ENCODE measurements around the gene NAE1.
"Not testable (repeated sequence)": the region's sequence is repeated elsewhere in the genome, so short reads cannot be mapped to it uniquely, and the experiment has no call there.

NAE1 gene

DNA sequence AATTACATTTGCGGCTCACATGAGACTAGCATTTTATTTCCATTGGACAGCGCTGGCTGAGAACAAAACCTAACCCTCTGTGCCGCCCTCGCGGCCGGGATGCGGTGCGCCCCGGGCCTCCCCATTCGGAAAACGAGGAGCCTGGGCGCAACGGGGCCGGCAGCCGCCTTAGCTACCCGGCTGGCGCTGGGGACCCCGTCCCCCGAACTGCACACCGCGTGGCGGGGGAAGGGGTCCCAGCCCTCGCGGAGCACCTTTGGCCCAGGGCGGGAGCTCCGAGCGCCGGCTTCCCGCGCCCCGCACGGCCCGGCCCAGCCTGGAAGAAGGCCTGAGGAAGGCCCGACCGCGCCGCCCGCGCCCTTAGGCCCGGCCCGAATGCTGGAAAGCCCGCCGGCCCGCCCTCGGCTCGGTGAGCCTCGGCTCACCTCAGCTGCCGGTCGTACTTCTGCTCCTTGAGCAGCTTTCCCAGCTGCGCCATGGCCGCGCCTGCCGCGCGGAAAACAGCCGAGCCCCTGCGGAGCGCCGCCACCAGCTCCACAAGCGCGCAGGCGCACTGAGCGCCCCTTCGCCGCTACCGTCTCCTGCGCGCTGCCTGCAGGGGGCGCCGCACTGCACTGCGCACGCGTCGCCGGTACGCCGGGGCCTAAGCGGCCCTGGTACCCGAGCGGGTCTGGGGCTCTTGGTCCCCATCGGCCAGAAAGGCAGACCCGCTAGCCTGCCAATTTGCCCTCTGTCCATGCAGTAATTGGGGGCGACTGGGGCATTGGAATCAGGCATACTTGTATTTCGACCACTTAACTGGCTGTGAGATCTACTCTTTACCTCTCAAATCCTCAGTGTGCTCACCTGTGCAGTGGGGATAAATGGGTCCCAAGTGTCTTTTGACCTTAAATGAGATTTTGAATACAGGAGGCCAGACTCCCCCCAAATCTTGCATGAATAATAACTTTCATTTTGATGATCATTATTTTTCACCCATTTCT is at the start of gene NAE1:
NAE1 (minus strand) TSS at position 555 of the 983 bp plus-strand sequence; CDS start at position 478, 77 bp downstream.
- DNase-seq: peak; percentile 80 to 94

DNA sequence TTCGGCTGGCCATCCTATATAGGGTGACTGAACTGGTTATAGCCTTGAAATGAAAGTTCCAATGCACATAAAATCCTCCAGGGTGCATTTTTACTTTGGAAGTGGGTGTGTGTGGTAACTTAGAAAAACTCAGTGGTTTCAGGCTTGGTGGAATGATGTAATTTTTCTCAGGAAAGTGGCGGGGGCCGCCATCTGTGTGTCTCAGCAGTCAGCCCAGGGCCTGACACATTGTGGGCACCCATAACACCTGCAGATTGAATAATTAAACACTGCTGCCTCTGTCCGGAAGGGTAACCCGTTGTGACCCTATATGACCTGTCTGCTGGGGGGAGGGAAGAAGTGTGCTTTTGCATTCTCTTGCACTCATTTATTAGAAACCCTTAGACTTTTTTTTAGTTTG is 47.3 kb upstream of the NAE1 start:
- peak; percentile 81 to 83 for DNase-seq

DNA sequence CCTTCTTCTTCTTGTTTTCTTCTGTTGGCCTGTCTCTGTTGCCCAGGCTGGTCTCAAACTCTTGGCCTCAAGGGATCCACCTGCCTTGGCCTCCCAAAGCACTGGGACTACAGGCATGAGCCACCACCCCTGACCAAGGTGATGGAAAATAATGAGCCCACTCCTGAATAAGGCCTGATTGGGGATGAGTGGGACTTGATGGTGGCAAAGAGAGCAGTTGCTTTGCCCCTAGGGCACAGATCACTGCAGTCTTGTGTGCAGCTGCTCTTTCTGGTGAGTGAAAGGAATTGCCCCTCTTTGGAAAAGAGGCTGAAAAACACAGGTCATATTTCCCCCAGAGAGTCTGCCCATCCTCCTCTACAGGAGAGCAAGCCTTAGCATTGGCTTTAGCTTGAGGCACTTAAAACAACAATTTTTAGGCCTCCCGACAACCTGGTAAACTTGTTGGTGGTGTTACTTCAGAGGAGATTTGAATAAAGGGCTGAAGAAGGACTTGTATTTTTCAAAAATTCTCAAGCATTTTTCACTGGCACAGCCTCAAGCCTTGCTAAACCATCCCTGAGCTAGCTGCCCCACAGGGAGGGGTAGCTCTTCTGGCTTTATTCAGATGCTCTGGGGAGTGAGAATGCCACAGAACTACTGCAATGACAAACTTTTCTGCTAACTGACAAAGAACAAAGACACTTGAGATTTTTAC is 43.5 kb upstream of the NAE1 start:
- DNase-seq: no peak

DNA sequence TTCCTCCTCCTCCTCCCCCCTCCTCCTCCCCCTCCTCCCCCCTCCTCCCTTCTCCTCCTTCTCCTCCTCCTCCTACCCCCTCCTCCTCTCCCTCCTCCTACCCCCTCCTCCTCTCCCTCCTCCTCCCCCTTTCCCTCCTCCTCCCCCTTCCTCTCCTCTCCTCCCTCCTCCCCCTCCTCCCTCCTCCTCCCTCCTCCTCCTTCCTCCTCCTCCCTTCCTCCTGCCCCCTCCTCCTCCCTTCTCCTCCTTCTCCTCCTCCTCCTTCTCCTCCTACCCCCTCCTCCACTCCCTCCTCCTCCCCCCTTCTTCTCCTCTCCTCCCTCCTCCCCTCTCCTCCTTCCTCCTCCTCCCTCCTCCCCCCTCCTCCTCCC is 42.9 kb upstream of the NAE1 start:
- DNase-seq: no peak

DNA sequence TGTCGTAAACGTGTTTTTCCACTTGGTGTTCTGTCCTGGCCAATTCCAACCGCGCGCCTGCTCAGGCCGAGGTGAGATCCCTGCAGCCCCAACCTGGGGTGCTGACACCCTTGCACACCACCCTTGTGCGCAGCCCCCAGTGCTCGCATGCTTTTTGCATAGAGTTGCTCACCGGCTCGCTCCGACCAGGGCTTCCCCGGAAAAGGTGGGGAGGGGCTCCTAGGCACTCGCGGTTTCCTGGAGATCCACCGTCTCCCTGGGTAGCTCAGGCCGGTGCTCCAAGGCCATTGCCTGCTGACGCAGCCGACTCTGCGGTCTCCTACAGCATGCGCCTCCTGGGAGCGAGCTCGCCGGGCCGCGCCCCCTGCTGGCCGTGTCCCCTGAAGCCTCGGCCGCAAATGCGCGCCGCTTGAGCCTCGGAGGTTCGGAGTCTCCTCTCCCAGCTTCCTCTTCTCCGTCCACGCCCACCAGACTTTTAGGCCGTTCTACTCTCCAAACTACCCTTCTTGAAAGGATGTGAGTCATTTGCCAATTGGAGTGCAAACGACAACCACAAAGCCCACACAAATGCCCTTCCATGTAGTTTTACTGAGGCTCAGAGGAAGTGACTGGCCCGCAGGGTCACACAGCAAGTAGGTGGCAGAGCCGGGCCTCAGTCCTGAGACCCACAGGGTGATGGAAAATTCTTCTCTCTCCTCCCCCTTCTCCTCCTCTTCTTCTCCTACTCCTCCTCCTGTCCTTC is 42.3 kb upstream of the NAE1 start:
- peak; percentile 99 to 100 for DNase-seq

DNA sequence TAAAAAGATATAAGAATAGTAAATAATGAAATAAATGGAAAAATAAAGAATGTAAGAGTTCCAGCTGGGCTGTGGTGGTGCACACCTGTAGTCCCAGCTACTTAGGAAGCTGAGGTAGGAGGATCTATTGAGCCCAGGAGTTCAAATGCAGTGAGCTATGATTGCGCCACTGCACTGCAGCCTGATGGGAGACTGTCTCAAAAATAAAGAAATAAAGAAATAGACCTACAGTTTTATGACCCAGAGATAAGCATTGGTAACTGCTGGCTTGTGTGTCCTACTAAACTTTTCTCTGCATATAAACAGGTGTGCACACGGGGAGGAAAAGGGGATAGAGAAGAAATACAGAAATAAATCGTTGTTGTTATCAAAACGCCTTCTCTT is 41.8 kb upstream of the NAE1 start:
- no peak for DNase-seq

DNA sequence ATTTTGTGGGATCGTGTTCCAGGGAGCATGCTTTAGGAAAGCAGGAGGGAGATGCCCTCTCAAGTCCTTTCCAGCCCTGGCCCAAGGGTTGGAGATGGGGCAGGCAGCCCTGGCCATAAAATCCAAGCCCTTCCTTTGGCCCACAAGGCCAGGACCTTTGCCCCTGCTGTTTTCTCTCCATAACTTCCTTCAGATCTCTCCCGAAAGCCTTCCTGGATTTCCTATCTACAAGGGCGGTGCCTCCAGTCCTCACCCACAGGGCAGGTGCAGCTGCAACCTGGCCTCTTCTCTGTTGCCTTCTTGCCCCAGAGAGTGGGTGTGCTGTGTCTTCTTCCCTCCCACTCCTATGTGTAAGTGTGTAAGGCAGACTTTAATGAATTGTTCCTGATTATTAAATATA is 41.1 kb upstream of the NAE1 start:
- no peak for DNase-seq

DNA sequence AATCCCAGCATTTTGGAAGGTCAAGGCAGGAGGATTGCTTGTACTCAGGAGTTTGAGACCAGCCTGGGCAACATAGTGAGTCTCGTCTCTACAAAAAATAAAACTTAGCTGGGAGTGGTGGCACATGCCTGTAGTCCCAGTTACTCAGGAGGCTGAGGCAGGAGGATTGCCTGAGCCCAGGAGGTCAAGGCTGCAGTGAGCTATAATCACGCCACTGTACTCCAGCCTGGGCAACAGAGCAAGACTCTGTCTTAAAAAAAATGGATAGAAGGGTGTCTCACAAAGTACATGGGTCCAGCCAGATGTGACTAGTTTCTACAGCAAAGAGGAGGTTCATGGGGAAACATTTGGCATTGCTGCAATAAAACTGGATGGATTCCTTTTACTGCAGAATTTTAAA is 40.6 kb upstream of the NAE1 start:
- not testable (repeated sequence) for DNase-seq

DNA sequence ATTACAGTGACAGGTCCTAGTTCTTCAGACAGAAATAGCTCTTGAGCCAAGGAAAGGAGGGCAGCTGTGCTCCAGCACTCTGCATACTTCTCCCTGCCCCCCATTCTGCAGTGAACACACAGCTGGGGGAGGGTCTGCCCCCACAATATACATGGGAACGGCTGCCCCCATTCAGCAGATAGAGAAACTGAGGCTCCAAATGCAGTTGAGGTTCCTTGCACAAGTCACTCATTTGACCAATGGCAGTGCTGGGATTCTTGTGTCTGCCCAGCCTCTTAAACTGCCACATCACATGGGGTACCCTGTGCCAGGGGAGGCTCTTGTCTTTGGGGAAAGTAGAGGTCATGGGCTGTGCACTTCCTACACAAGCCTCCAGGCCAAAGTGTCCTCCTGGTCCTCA is 38.6 kb upstream of the NAE1 start:
- no peak for DNase-seq

DNA sequence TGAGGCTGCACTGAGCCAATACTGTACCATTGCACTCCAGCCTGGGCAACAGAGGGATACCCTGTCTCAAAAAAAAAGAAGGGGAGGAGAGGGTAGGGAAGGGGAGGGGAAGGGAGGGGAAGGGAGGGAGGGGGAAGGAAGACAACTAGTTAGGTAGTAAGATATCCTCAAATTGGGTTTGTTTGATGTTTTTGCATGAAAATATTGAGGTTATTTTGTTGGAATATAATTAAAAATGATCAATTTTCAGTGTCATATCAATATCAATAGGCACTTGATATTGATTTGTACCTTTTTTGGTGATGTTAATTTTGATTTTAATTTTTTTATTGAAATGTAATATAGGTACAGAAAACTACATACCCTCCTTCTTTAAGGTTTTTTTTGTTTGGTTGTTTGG is 32.9 kb upstream of the NAE1 start:
- DNase-seq: no peak

DNA sequence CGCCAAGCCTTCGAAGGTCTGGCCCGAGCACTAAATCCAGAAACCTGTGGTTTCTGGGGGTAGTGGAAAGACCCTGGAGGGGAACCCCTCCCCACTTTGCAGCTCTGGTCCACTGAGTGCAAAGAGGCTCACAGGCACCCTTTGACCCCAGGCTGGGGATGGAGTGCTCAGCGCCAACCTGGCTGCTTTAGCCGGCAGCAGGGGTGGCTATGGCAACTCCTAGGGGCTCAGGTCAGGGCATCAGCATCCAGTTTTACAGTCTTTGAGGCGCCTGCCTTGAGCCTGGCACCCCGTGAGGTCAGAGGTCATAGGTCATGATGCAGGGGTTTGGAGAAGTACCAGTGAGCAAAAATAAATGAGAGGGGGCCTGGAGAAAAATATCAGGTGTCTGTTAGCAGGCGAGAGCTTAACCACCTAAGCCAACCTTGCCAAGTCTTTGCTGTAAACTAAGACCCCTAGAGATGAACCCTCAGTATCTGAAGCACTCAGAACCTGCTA is 31.3 kb upstream of the NAE1 start:
- DNase-seq: no peak

DNA sequence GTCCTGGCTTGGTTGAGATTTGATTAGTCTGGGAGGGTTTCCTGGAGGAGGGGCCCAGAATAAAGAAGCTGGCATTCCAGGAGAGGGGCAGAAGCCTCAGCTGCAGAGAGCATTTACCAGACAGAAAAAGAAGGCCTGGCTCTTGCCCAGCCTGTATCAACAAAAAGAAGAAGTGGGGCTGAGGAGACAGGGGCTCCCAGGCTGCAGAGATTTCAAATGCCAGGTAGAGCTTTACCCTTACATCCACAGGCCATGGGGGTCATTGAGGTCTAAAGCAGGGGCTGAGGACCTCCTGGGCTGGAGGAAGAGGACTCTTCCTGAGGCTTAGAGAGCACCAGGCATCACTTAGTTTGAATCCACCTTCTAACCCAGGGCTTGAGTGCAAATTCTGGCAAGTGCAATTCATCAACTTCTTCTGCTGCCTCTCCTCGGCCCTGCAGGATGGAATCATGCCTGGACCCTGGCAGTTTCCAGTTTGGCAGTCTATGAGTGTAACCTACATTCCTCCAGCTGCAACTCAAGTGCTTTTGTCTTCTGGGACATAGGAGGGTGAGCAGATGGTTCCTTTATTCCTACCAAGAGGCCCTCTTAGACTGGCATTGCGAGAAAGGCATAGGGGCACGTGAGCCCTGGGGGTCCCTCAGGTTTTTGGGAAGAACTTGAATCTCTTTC is 28.8 kb upstream of the NAE1 start:
- DNase-seq: no peak

DNA sequence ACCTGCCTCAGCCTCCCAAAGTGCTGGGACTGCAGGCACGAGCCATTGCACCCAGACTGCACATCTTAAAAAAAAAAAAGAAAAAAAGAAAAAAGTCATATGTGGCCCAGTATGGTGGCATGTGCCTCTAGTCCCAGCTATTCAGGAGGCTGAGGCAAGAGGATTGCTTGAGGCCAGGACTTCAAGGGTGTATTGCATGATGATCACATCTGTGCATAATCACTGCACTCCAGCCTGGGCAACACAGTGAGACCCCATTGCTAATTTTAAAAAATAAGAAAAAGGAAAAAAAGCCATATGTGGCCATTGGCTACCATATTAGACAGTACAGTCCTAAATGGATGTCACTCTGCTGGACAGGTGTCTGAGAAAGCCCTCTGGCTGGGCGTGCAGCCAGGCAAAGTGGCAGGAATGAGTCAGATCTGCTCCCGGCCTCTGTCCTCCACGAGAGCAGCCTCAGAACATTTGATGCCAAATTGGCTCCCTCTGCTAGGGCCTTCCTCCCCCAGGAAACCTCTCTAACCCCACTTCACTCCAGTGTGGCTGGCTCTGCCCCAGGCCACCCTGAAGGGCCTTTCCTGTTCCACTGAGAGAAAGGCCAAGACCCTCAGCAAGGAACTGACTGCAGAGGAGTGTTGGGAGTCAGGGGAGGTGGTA is 28.1 kb upstream of the NAE1 start:
- no peak for DNase-seq

DNA sequence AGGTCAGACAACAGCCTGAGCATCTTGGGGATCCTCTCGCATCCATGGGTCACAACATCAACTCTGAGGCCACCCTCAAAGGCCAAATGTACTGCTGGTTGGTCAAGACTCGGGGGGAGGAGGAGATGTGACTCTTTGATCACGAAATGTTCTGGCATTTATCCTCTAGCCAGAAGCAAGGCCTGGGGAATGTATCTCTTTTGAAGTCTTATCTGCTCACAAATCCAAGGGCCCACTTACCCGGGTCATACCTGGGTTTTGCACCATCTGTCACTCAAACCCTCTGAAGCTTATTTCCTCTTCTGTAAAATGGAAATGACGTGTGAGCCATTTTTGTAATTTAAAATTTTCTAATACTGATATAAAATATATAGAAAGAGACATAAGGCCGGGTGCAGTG is 26.7 kb upstream of the NAE1 start:
- DNase-seq: no peak

DNA sequence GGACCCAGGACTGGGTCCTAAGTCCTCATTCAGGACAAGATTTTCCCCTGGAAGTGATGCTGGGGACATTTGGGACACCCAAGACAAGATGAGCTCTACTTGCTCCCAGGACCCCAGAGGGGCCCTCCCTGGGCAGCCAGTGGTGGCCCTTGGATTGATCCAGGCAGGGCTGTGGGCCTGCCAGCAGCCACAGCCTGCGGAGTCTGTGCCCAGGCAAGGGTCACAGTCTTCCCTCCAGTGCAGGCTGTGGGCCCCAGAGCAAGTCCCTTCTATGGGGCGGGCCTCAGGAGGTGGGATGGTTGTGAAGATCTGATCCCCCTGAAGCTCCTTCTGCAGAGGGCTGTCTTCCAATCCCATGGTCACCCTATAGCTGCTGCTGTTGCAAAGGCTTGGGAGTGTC is 26.0 kb upstream of the NAE1 start:
- no peak for DNase-seq

DNA sequence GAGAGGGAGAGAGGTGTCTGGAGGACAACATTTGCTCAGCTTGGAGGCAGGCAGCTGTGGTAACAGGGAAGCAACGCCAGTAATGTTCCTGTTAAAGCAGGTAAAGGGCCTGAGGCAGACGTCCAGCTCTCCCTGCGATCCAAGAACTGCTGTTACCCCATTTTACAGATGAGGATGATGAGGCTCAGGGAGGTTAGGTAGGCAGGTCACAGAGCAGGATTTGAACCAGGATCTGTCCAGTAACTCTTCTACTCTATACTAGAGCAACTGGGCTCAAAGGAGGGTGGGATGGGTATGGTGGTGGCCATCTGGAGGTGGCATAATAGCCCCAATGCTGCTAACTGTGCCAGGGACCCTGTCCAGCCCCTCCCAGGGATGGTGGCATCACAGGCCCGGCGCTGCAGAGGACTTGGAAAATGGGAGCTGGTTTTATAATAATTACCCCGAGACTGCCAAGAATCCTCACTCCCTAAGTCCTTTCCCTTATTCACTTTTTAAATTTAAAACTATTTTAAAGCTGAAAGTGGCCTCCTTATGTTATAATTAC is 25.5 kb upstream of the NAE1 start:
- no peak for DNase-seq

DNA sequence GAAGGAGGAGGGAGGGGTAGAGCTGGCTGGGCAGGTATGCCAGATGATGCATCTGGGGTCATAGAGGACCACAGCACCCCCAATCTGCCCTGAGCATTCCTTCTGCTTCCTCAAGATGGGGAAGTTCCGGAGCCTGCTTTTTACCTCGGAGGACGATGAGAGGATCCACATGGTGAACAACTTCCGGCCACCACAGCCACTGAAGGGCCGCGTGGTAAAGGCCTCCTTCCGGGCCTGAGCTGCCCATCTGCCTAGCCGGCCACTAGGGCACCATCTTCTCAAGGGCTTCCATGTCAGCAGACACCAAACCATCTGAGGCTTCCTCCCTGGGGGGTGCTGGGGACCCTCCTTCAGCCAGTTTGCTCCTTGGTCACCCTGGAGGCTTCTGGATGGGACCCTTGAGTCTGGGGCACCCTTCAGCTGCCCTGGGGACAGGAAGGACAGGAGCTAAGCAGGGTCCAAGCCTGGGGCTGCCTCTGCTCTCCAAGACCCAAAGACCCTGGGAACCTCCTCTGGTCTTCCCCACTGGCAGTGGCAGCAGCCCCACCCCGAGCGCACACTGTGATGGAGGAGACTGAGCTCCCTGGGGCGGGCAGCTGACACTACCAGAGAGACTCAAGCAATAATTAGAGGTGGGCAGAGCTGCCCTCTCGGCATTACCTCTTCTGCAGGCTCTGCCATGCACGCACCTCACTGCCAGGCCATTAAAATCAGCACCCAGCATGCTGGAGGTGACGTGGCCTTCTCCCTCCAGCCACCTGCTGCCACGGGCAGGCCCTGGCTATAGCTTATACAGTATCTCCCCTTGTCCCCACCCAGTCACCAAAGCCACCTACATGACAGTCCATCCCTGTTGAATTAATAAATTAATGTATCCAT is 22.7 kb upstream of the NAE1 start:
- no peak for DNase-seq

DNA sequence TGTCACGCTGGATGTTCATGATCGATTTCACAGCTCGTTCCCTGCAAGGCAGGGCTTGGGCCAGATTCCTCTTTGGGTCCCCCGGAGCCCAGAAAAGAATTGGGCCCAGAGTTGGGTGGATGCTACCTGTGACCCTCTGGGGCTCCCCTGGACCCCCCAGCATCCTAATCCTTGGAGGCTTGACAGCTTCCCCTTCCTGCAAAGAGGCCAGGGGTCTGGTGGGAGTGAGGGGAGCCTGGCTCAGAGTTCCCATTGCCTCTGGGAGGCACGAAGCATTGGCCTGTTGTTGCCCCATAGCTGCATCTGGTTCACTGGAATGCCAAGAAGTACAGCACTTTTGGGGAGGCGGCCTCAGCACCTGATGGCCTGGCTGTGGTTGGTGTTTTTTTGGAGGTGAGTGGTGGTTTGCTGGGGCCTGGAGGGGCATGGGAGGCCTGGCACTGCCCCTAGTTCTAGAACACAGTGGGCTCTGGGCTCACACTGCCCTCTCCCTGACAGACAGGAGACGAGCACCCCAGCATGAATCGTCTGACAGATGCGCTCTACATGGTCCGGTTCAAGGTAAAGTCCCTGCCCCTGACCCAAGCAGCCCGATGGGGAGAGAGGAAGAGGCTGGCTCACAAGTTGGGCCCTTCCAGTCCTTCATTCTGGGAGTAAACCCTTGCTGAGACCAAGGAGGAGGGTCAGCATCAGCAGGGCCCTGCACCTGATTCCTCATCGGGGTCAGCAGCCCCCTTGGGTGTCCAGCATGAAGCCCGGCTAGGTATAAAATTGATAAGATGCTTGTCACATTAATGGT is 20.6 kb upstream of the NAE1 start:
- DNase-seq: no peak

DNA sequence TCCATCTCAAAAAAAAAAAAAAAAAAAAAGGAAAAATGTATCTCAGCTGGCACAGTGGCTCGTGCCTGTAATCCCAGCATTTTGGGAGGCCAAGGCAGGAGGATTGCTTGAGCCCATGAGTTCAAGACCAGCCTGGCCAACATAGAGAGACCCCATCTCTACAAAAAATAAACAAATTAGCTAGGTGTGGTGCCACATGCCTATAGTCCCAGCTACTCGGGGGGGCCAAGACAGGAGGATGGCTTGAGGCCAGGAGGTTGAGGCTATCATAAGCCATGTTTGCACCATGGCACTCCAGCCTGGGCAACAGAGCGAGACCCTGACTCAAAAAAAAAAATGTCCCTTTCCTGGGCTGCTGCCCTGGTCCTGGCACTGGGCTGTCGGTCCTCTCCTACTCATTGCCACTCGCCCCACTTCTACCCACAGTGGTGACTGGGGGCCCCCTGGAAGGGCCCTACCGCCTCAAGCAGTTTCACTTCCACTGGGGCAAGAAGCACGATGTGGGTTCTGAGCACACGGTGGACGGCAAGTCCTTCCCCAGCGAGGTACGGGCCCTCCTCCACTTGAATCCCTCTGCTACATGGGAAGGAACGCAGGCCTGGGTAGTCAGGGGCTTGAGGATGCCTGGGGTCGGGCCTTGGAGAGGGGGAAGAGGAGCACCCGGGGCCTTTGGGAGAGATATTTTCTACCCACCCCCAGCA is 19.5 kb upstream of the NAE1 start:
- DNase-seq: peak in 1 of 2 donors; percentile 8
